Vagina (tissue), 2 donors: Measurements from ENCODE around the gene MRPL30. TPM values are rescaled to one million over a fixed set of nuclear protein-coding genes. Genes with fewer than 3 reads are reported as not detected.
A peak's percentile ranks its signal among the peaks of the same experiment; 100 is the strongest.
"Not testable (repeated sequence)": the region's sequence is repeated elsewhere in the genome, so short reads cannot be mapped to it uniquely, and the experiment has no call there.

ENCODE experiments used
- DNase-seq, 2 donors: peaks; one replicate each; pipeline ENCODE4 v3.0.0-alpha.2; 2017; ENCODE audit errors: extremely low spot score in 2 of 2
- H3K27ac ChIP-seq: fragments of 200-600 bp; sonication (generic); one replicate; pipeline ENCODE4 v1.5.1; 2019
- H3K27me3 ChIP-seq: fragments of 200-600 bp; sonication (generic); one replicate; pipeline ENCODE4 v1.5.1; 2019
- H3K36me3 ChIP-seq, 2 donors: fragments of 200-600 bp; sonication (generic); one replicate each; pipeline ENCODE4 v1.5.1; 2017 to 2019
- H3K4me1 ChIP-seq: fragments of 200-600 bp; sonication (generic); one replicate; pipeline ENCODE4 v1.5.1; 2019
- H3K4me3 ChIP-seq, 2 donors: fragments of 200-600 bp; sonication (generic); 1 replicate in 1 of 2; 2 replicates in 1 of 2; pipeline ENCODE4 v1.5.1; 2016 to 2019
- H3K9me3 ChIP-seq: fragments of 200-600 bp; sonication (generic); one replicate; pipeline ENCODE4 v1.5.1; 2019
- CTCF ChIP-seq, 3 experiments: fragments of 450-650 bp in 2 of 3; fragments of 200-600 bp in 1 of 3; sonication (generic) in 1 of 3; IDR thresholded peaks; one replicate each; pipeline ENCODE4 v1.5.1; 2017 to 2019; ENCODE audit warnings: antibody characterized with exemption in 3 of 3, mild to moderate bottlenecking in 2 of 3, moderate library complexity in 2 of 3
- POLR2A ChIP-seq, 2 donors: fragments of 450-650 bp; IDR thresholded peaks; one replicate each; pipeline ENCODE4 v1.6.1; 2017; ENCODE audit warnings: antibody characterized with exemption in 2 of 2, mild to moderate bottlenecking in 2 of 2, moderate library complexity in 2 of 2
- POLR2AphosphoS5 ChIP-seq, 2 donors: sonication (generic); formaldehyde crosslinking; IDR thresholded peaks; one replicate each; pipeline ENCODE4 v1.9.0; 2017; ENCODE audit warnings: antibody characterized with exemption in 2 of 2, mild to moderate bottlenecking in 2 of 2, low read depth in 1 of 2; ENCODE audit not compliant: insufficient read depth in 1 of 2
- intact Hi-C: fragments of 100-400 bp; cut with DNase I; formaldehyde crosslinking; loops from one replicate; pipeline ENCODE4 v1.15.1; 2023
- total RNA-seq: library from RNA; depleted of rRNA; stranded (reverse); fragments of >200 nt; gene quantifications from one replicate; pipeline ENCODE4 v1.2.3, GENCODE V29; 2016

The MRPL30 gene
- 27.0 TPM for total RNA-seq

GRCh38 chr2:99180755-99181623 lies at the start of gene MRPL30, which contains the start of gene MITD1:
MRPL30 (plus strand) TSS chr2:99181184; CDS start chr2:99186204, 5,020 bp downstream.
MITD1 (minus strand) TSS chr2:99181058; CDS start chr2:99180981, 77 bp downstream.
- no peaks in the 10 kb centered on the region for H3K36me3 ChIP-seq
- H3K4me1 ChIP-seq = peaks cover 45% of the 10 kb centered on the region
- H3K27me3 ChIP-seq = no peaks in the 10 kb centered on the region
- H3K4me3 ChIP-seq = peak within 1 kb of the TSS; percentile 59 to 70
- peak within 1 kb of the TSS; percentile 44 for H3K27ac ChIP-seq
- DNase-seq = peak; percentile 94 to 97
- intact Hi-C loops = loop anchor here (10.0 kb wide), 1 partner anchor 1476 kb away; no protein-coding TSS in a partner anchor
- TF ChIP-seq POLR2A (IDR thresholded peaks at IDR 0.05) (peak in 1 of 2 donors; percentile 21), POLR2AphosphoS5 (IDR thresholded peaks at IDR 0.05; ENCODE audit: insufficient read depth in 1 of 2, low read depth in 1 of 2) (peak; percentile 90 to 98), CTCF (IDR thresholded peaks at IDR 0.05) (no peak)
- no peaks in the 10 kb centered on the region for H3K9me3 ChIP-seq

GRCh38 chr2:99135044-99135556 lies 45.9 kb upstream of the MRPL30 start:
- intact Hi-C loops, H3K27ac ChIP-seq, DNase-seq: not testable (repeated sequence)

GRCh38 chr2:99139003-99139402 lies 42.0 kb upstream of the MRPL30 start:
- no peak for DNase-seq
- Histone ChIP-seq H3K27me3 (no peaks in the 10 kb centered on the region), H3K27ac (no peak overlapping the region), H3K4me1 (peaks cover 17% of the 10 kb centered on the region), H3K36me3 (no peaks in the 10 kb centered on the region), H3K9me3 (no peaks in the 10 kb centered on the region), H3K4me3 (no peak overlapping the region)
- intact Hi-C loops = no loop called here
- no peak for TF ChIP-seq CTCF (IDR thresholded peaks at IDR 0.05)
- TF ChIP-seq POLR2A (IDR thresholded peaks at IDR 0.05) = no peak
- TF ChIP-seq POLR2AphosphoS5 (IDR thresholded peaks at IDR 0.05; ENCODE audit: insufficient read depth in 1 of 2, low read depth in 1 of 2) = no peak

More at GRCh38 chr2:99135044-99135556, 45.9 kb upstream of the MRPL30 start:
- H3K9me3 ChIP-seq = peaks cover 11% of the 10 kb centered on the region
- not testable (repeated sequence) for H3K27me3 ChIP-seq, H3K36me3 ChIP-seq, H3K4me3 ChIP-seq, H3K4me1 ChIP-seq

- H3K4me3 ChIP-seq = peak overlapping the region; percentile 61 to 78
- peaks cover 17% of the 10 kb centered on the region for H3K4me1 ChIP-seq
- no peak for DNase-seq
- H3K27ac ChIP-seq = peak overlapping the region; percentile 89
- H3K9me3 ChIP-seq = no peaks in the 10 kb centered on the region
- H3K27me3 ChIP-seq = no peaks in the 10 kb centered on the region
- TF ChIP-seq CTCF (IDR thresholded peaks at IDR 0.05) (no peak), POLR2AphosphoS5 (IDR thresholded peaks at IDR 0.05; ENCODE audit: insufficient read depth in 1 of 2, low read depth in 1 of 2) (no peak), POLR2A (IDR thresholded peaks at IDR 0.05) (no peak)
- intact Hi-C loops = no loop called here
- H3K36me3 ChIP-seq = no peaks in the 10 kb centered on the region
Observed at GRCh38 chr2:99140056-99140859, 40.7 kb upstream of the MRPL30 start.

GRCh38 chr2:99140860-99141109 lies 40.2 kb upstream of the MRPL30 start:
- H3K36me3 ChIP-seq = no peaks in the 10 kb centered on the region
- TF ChIP-seq CTCF (IDR thresholded peaks at IDR 0.05) (no peak), POLR2A (IDR thresholded peaks at IDR 0.05) (no peak), POLR2AphosphoS5 (IDR thresholded peaks at IDR 0.05; ENCODE audit: insufficient read depth in 1 of 2, low read depth in 1 of 2) (no peak)
- H3K4me1 ChIP-seq = peaks cover 17% of the 10 kb centered on the region
- no peak for DNase-seq
- intact Hi-C loops = no loop called here
- peak overlapping the region; percentile 61 to 78 for H3K4me3 ChIP-seq
- no peaks in the 10 kb centered on the region for H3K27me3 ChIP-seq
- peak overlapping the region; percentile 89 for H3K27ac ChIP-seq
- no peaks in the 10 kb centered on the region for H3K9me3 ChIP-seq
